ENCODE measurements around the gene HAUS3.

The HAUS3 gene

DNA sequence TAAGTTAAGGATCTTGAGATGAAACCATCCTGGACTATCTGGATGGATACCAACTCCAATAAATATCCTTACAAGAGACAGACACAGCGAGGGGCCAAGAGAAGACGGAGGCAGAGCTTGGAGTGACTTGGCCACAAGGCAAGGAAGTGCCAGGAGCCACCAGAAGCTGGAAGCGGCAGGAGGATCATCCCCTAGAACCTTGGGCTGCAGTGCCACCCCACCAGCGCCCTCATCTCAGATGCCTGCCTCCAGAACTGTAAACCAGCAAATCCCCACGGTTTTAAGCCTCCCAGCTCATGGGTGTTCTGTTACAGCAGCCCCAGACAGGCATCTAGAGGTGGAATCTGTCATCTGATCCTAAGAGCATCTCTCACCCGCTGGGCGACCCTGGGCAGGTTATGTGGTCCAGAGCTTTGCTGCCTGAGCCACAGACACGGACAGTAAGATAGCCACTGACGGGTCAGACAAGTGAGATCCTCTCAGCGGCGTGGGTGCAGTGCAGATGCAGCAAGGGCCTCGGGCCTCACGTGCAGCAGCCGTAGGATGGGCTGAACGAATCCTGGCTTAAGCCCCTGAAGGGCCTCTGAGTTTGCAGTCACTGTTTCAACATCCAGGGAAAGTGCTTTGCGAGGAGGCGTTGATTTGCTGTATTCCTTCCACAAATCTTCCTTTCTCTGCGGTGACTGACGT, 45.1 kb upstream of the HAUS3 start:
- no peaks in the 10 kb centered on the region for H3K4me1 ChIP-seq (ENCODE audit: control insufficient read depth, insufficient read depth, low read length)
- CTCF ChIA-PET, result no interaction called here
- H3K4me3 ChIP-seq (ENCODE audit: low read depth, low read length), result no peak overlapping the region
- TF ChIP-seq PRDM10 (tag by site-specific recombination; IDR thresholded peaks at IDR 0.05), result no peak
- TF ChIP-seq ZNF18 (tag by site-specific recombination; IDR thresholded peaks at IDR 0.05), result no peak
- peak; percentile 43; the same call in 1 of the 2 replicates for TF ChIP-seq ZNF600 (tag by site-specific recombination; IDR thresholded peaks at IDR 0.05)
- no peak for TF ChIP-seq ZNF660 (tag by site-specific recombination; IDR thresholded peaks at IDR 0.05)
- 0 out of 2 replicates have a peak, but pooled peaks have one; percentile 16 for TF ChIP-seq ZBTB8A (tag by site-specific recombination; IDR thresholded peaks at IDR 0.05)
- TF ChIP-seq TSHZ1 (tag by site-specific recombination; IDR thresholded peaks at IDR 0.05; ENCODE audit: borderline replicate concordance), result no peak
- TF ChIP-seq ZFHX2 (tag by site-specific recombination; conservative IDR thresholded peaks at IDR 0.05), result peak; percentile 24; the same call in 1 of the 2 replicates
- TF ChIP-seq ZBTB7A (tag by site-specific recombination; IDR thresholded peaks at IDR 0.05; ENCODE audit: low read depth), result no peak
- TF ChIP-seq ZNF629 (tag by site-specific recombination; IDR thresholded peaks at IDR 0.05), result no peak
- peak; percentile 43; the same call in 1 of the 2 replicates for TF ChIP-seq ZBTB17 (tag by site-specific recombination; IDR thresholded peaks at IDR 0.05)
- no peak for TF ChIP-seq KLF16 (tag by site-specific recombination; IDR thresholded peaks at IDR 0.05)
- no peak for TF ChIP-seq ZNF677 (tag by site-specific recombination; IDR thresholded peaks at IDR 0.05)
- POLR2A ChIA-PET, result no interaction called here
- H3K36me3 ChIP-seq (ENCODE audit: control insufficient read depth in 2 of 2, insufficient read depth in 1 of 2, low read length in 2 of 2), result no peaks in the 10 kb centered on the region
- no peaks in the 10 kb centered on the region for H3K9me3 ChIP-seq (ENCODE audit: control insufficient read depth, insufficient read depth, low read depth, low read length)
- H3K27ac ChIP-seq (ENCODE audit: extremely low read depth, low read depth, low read length), result no peak overlapping the region

GRCh38 chr4:2285613-2286381, 43.9 kb upstream of the HAUS3 start:
- CTCF ChIA-PET, result no interaction called here
- Histone ChIP-seq H3K9me3 (ENCODE audit: control insufficient read depth, insufficient read depth, low read depth, low read length) (no peaks in the 10 kb centered on the region), H3K36me3 (ENCODE audit: control insufficient read depth in 2 of 2, insufficient read depth in 1 of 2, low read length in 2 of 2) (no peaks in the 10 kb centered on the region), H3K4me1 (ENCODE audit: control insufficient read depth, insufficient read depth, low read length) (no peaks in the 10 kb centered on the region), H3K27ac (ENCODE audit: extremely low read depth, low read depth, low read length) (no peak overlapping the region), H3K4me3 (ENCODE audit: low read depth, low read length) (no peak overlapping the region)
- POLR2A ChIA-PET, result no interaction called here
- TF ChIP-seq ZNF211 (tag by site-specific recombination; IDR thresholded peaks at IDR 0.05; ENCODE audit: low read depth) (no peak), ZNF157 (tag by site-specific recombination; IDR thresholded peaks at IDR 0.05) (peak; percentile 67)

All from HEK293 (cell line).